DND-41 (cell line): Measurements from ENCODE around the gene AATF.

ENCODE experiments used
- ATAC-seq: fragments of 200-7000 bp; cut with Tn5 transposase; 3 replicates; pipeline ENCODE4 v1.9.1; 2021; ENCODE audit warnings: low read depth; ENCODE audit not compliant: insufficient read depth
- DNase-seq: peaks from one replicate; pipeline ENCODE4 v3.0.0-alpha.2; 2020
- H2AFZ ChIP-seq: 2 replicates; pipeline ENCODE4 v1.6.0; 2012; ENCODE audit warnings: low read depth, low read length
- H3K27ac ChIP-seq: 2 replicates; pipeline ENCODE4 v1.5.1; 2012; ENCODE audit warnings: low read length, inconsistent platforms
- H3K27me3 ChIP-seq: fragments of 200-600 bp; sonication (generic); 2 replicates; pipeline ENCODE4 v1.6.0; 2012; ENCODE audit warnings: low read length, mild to moderate bottlenecking, inconsistent platforms; ENCODE audit not compliant: insufficient read depth, poor library complexity
- H3K36me3 ChIP-seq: 2 replicates; pipeline ENCODE4 v1.5.1; 2012; ENCODE audit warnings: low read length, inconsistent platforms; ENCODE audit not compliant: insufficient read depth
- H3K4me1 ChIP-seq: 2 replicates; pipeline ENCODE4 v1.5.1; 2012; ENCODE audit warnings: mild to moderate bottlenecking, low read length; ENCODE audit not compliant: insufficient read depth
- H3K4me2 ChIP-seq: 2 replicates; pipeline ENCODE4 v1.6.0; 2012; ENCODE audit warnings: mild to moderate bottlenecking, moderate library complexity, low read length, inconsistent platforms; ENCODE audit not compliant: insufficient read depth
- H3K4me3 ChIP-seq, 2 experiments: fragments of 200-600 bp in 1 of 2; shearing (Covaris generic) in 1 of 2; 2 replicates each; pipeline ENCODE4 v1.5.1; 2012 to 2016; ENCODE audit warnings: inconsistent platforms in 2 of 2, low read length in 2 of 2, mild to moderate bottlenecking in 2 of 2, low read depth in 1 of 2, moderate library complexity in 1 of 2
- H3K79me2 ChIP-seq: 2 replicates; pipeline ENCODE4 v1.6.0; 2012; ENCODE audit warnings: low read length, inconsistent platforms; ENCODE audit not compliant: insufficient read depth
- H3K9ac ChIP-seq: 2 replicates; pipeline ENCODE4 v1.6.0; 2012; ENCODE audit warnings: low read depth, mild to moderate bottlenecking, inconsistent platforms, low read length, moderate library complexity
- H3K9me3 ChIP-seq: 2 replicates; pipeline ENCODE4 v1.5.1; 2012; ENCODE audit warnings: low read length, moderate library complexity, mild to moderate bottlenecking, inconsistent platforms; ENCODE audit not compliant: insufficient read depth, severe bottlenecking
- H4K20me1 ChIP-seq: 2 replicates; pipeline ENCODE4 v1.6.0; 2012; ENCODE audit warnings: low read length; ENCODE audit not compliant: insufficient read depth
- EZH2 ChIP-seq: IDR thresholded peaks from 3 replicates; pipeline ENCODE4 v1.6.1; 2012; ENCODE audit warnings: borderline replicate concordance, low read depth, mild to moderate bottlenecking, moderate library complexity, low read length, inconsistent platforms; ENCODE audit not compliant: severe bottlenecking
- TF ChIP-seq, protein P1 (sequence below): IDR thresholded peaks from 2 replicates; pipeline ENCODE4 v1.5.1; 2012; ENCODE audit warnings: borderline replicate concordance, low read length, moderate library complexity, mild to moderate bottlenecking; ENCODE audit not compliant: poor library complexity, severe bottlenecking; ENCODE audit errors: extremely low read depth

AATF gene

DNA sequence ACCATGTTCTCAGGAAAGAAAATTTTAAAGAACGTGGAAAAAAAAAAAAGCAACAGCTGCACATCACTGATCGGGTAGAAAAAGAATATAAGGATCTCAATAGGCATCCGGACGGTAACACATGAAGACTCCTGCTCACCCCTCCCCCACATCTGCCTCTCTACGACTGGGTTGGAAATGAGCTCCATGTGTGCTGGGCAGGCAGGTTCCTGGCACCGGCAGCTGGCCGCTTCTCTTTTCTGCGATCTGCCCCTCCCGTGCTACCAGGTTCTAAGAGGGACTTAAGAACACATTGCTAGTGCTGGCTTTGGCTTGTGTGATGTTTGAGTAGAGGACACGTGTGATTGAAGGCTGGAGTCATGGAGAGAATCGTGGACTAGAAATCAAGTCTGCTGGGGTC, 115.5 kb downstream of the AATF start:
- H3K36me3 ChIP-seq: no peaks in the 10 kb centered on the region
- no peaks in the 10 kb centered on the region for H3K4me1 ChIP-seq
- TF ChIP-seq, protein P1, sequence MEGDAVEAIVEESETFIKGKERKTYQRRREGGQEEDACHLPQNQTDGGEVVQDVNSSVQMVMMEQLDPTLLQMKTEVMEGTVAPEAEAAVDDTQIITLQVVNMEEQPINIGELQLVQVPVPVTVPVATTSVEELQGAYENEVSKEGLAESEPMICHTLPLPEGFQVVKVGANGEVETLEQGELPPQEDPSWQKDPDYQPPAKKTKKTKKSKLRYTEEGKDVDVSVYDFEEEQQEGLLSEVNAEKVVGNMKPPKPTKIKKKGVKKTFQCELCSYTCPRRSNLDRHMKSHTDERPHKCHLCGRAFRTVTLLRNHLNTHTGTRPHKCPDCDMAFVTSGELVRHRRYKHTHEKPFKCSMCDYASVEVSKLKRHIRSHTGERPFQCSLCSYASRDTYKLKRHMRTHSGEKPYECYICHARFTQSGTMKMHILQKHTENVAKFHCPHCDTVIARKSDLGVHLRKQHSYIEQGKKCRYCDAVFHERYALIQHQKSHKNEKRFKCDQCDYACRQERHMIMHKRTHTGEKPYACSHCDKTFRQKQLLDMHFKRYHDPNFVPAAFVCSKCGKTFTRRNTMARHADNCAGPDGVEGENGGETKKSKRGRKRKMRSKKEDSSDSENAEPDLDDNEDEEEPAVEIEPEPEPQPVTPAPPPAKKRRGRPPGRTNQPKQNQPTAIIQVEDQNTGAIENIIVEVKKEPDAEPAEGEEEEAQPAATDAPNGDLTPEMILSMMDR: no peak
- TF ChIP-seq EZH2: no peak

DNA sequence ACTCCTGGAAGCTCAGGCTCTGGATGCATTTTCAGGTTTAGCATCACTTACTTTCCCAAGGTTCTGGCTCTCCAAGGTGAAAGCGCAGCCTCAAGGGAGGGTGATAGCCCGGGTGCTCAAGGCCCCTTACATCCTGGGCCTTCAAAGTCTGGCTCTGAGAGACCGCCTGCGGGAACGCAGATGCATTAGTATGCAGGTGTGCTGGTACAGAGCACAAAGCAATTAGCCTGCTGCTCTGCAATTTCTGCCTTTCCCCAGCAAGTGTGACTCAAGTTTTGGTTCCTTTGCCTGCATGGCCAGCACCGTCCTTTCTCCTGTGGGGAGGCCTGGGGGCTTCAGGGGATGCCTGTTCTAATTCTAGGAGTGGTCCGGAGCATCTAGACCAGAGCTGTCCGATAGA, 116.2 kb downstream of the AATF start:
- Histone ChIP-seq H3K9me3 (no peaks in the 10 kb centered on the region), H3K36me3 (no peaks in the 10 kb centered on the region), H2AFZ (no peak overlapping the region), H3K9ac (no peak overlapping the region), H3K4me1 (no peaks in the 10 kb centered on the region), H4K20me1 (no peaks in the 10 kb centered on the region), H3K79me2 (no peaks in the 10 kb centered on the region), H3K27me3 (no peaks in the 10 kb centered on the region), H3K4me3 (no peak overlapping the region), H3K4me2 (no peak overlapping the region), H3K27ac (no peak overlapping the region)
- TF ChIP-seq EZH2: no peak
- TF ChIP-seq, protein P1: no peak
- DNase-seq (no peak), ATAC-seq (no peak)

More for the DNA sequence above, 115.5 kb downstream of the AATF start:
- H3K27ac ChIP-seq: no peak overlapping the region
- no peak for DNase-seq
- no peaks in the 10 kb centered on the region for H4K20me1 ChIP-seq
- H3K27me3 ChIP-seq: no peaks in the 10 kb centered on the region
- ATAC-seq: no peak
- H2AFZ ChIP-seq: no peak overlapping the region
- H3K9me3 ChIP-seq: no peaks in the 10 kb centered on the region
- no peak overlapping the region for H3K4me2 ChIP-seq
- H3K79me2 ChIP-seq: no peaks in the 10 kb centered on the region
- H3K9ac ChIP-seq: no peak overlapping the region
- no peak overlapping the region for H3K4me3 ChIP-seq

GRCh38 chr17:37065486-37066321, 117.0 kb downstream of the AATF start:
- Histone ChIP-seq H3K36me3 (no peaks in the 10 kb centered on the region), H3K4me2 (no peak overlapping the region), H4K20me1 (no peaks in the 10 kb centered on the region), H3K4me3 (no peak overlapping the region), H2AFZ (no peak overlapping the region), H3K9ac (no peak overlapping the region), H3K27ac (no peak overlapping the region), H3K27me3 (no peaks in the 10 kb centered on the region), H3K4me1 (no peaks in the 10 kb centered on the region), H3K9me3 (no peaks in the 10 kb centered on the region), H3K79me2 (no peaks in the 10 kb centered on the region)
- TF ChIP-seq, protein P1: no peak
- TF ChIP-seq EZH2: no peak
- ATAC-seq (no peak), DNase-seq (no peak)
